CD14-positive monocyte (primary cell): Measurements from ENCODE around the gene MMEL1. TPM values are rescaled to one million over a fixed set of nuclear protein-coding genes. Genes with fewer than 3 reads are reported as not detected.

Source experiments
- DNase-seq, 3 donors: peaks; one replicate each; pipeline ENCODE4 v3.0.0-alpha.2; 2011 to 2022
- H2AFZ ChIP-seq: 2 replicates; pipeline ENCODE4 v1.6.0; 2012; ENCODE audit warnings: mild to moderate bottlenecking, low read depth, low read length, inconsistent platforms; ENCODE audit not compliant: insufficient read depth, poor library complexity, severe bottlenecking
- H3K27ac ChIP-seq, 2 donors: 1 replicate in 1 of 2; 2 replicates in 1 of 2; pipeline ENCODE4 v1.5.1; 2012 to 2013; ENCODE audit warnings: low read length in 2 of 2, control low read depth in 1 of 2, inconsistent platforms in 1 of 2, low read depth in 1 of 2, mild to moderate bottlenecking in 1 of 2
- H3K27me3 ChIP-seq, 2 donors: one replicate each; pipeline versions ENCODE4 v1.6.0 to v1.6.1; 2011 to 2013; ENCODE audit warnings: low read length in 2 of 2; ENCODE audit not compliant: control insufficient read depth in 2 of 2, insufficient read depth in 2 of 2
- H3K36me3 ChIP-seq, 2 donors: replicated peaks in 1 of 2; 1 replicate in 1 of 2; 2 replicates in 1 of 2; pipeline versions ENCODE4 v1.5.1 to v1.6.1; 2012 to 2013; ENCODE audit warnings: low read length in 2 of 2, control low read depth in 1 of 2, inconsistent platforms in 1 of 2, mild to moderate bottlenecking in 1 of 2; ENCODE audit not compliant: insufficient read depth in 2 of 2, control insufficient read depth in 1 of 2
- H3K4me1 ChIP-seq, 2 donors: 1 replicate in 1 of 2; 2 replicates in 1 of 2; pipeline versions ENCODE4 v1.5.1 to v1.6.1; 2012 to 2013; ENCODE audit warnings: low read length in 2 of 2, control low read depth in 1 of 2, inconsistent platforms in 1 of 2, mild to moderate bottlenecking in 1 of 2, moderate library complexity in 1 of 2; ENCODE audit not compliant: insufficient read depth in 2 of 2, control insufficient read depth in 1 of 2
- H3K4me2 ChIP-seq: replicated peaks from 2 replicates; pipeline ENCODE3; 2012; ENCODE audit warnings: low read length, moderate library complexity, mild to moderate bottlenecking; ENCODE audit not compliant: poor library complexity, severe bottlenecking; ENCODE audit errors: extremely low read depth
- H3K4me3 ChIP-seq, 3 experiments: fragments of 200-600 bp in 1 of 3; sonication (generic) in 1 of 3; replicated peaks in 1 of 3; 1 replicate in 2 of 3; 2 replicates in 1 of 3; pipeline ENCODE4 v1.5.1; 2011 to 2013; ENCODE audit warnings: low read length in 3 of 3, mild to moderate bottlenecking in 3 of 3, control low read depth in 2 of 3, low read depth in 2 of 3, inconsistent platforms in 1 of 3, moderate library complexity in 1 of 3
- H3K79me2 ChIP-seq: 2 replicates; pipeline ENCODE4 v1.6.0; 2012; ENCODE audit warnings: mild to moderate bottlenecking, control low read depth, inconsistent platforms, low read length, moderate library complexity; ENCODE audit not compliant: insufficient read depth
- H3K9ac ChIP-seq: 2 replicates; pipeline ENCODE4 v1.6.0; 2017; ENCODE audit warnings: low read length, mild to moderate bottlenecking; ENCODE audit not compliant: insufficient read depth, poor library complexity, severe bottlenecking
- H3K9me3 ChIP-seq, 2 donors: replicated peaks in 1 of 2; 1 replicate in 1 of 2; 2 replicates in 1 of 2; pipeline versions ENCODE4 v1.5.1 to v1.6.1; 2012 to 2013; ENCODE audit warnings: low read length in 2 of 2, control low read depth in 1 of 2; ENCODE audit not compliant: control insufficient read depth in 1 of 2, insufficient read depth in 1 of 2
- H4K20me1 ChIP-seq: 2 replicates; pipeline ENCODE4 v1.6.0; 2012; ENCODE audit warnings: mild to moderate bottlenecking, low read length, control low read depth, moderate library complexity; ENCODE audit not compliant: insufficient read depth
- H3K27ac Mint-ChIP-seq, 7 donors: one replicate each; pipeline ENCODE4 v1.8.0; 2020; ENCODE audit warnings: mild to moderate bottlenecking in 7 of 7, mixed read lengths in 7 of 7, moderate library complexity in 6 of 7, inconsistent platforms in 2 of 7
- H3K27me3 Mint-ChIP-seq, 3 donors: one replicate each; pipeline ENCODE4 v1.8.0; 2021 to 2022; ENCODE audit warnings: low read depth in 3 of 3, mild to moderate bottlenecking in 3 of 3, mixed read lengths in 3 of 3, moderate library complexity in 3 of 3, inconsistent platforms in 1 of 3
- H3K36me3 Mint-ChIP-seq, 2 donors: one replicate each; pipeline ENCODE4 v1.8.0; 2020; ENCODE audit warnings: mixed read lengths in 2 of 2, inconsistent platforms in 1 of 2, mild to moderate bottlenecking in 1 of 2
- H3K4me1 Mint-ChIP-seq: one replicate; pipeline ENCODE4 v1.8.0; 2020; ENCODE audit warnings: mild to moderate bottlenecking, mixed read lengths
- H3K4me3 Mint-ChIP-seq, 2 donors: one replicate each; pipeline ENCODE4 v1.8.0; 2020; ENCODE audit warnings: mild to moderate bottlenecking in 2 of 2, mixed read lengths in 2 of 2, moderate library complexity in 1 of 2
- H3K9me3 Mint-ChIP-seq, 7 donors: one replicate each; pipeline ENCODE4 v1.8.0; 2020 to 2022; ENCODE audit warnings: mixed read lengths in 7 of 7, mild to moderate bottlenecking in 6 of 7, moderate library complexity in 6 of 7, inconsistent platforms in 2 of 7
- WGBS: methylation state at CpG from one replicate; pipeline ENCODE4 v1.1.5; 2013; ENCODE audit warnings: missing lambda C conversion rate; ENCODE audit not compliant: insufficient coverage; 5-methylcytosine and 5-hydroxymethylcytosine counted together
- intact Hi-C, 2 donors: fragments of 100-400 bp; cut with micrococcal nuclease; formaldehyde crosslinking; loops; one replicate each; pipeline versions ENCODE4 v1.15.0 to v1.15.1; 2023
- polyA plus RNA-seq, 3 donors: library from polyadenylated mRNA; depleted of rRNA in 1 of 3; unstranded in 2 of 3; stranded (reverse) in 1 of 3; fragments of 300-500 nt in 2 of 3; fragments of >200 nt in 1 of 3; fragmentation: Illumina TruSeq in 2 of 3; gene quantifications; 1 replicate in 2 of 3; 2 replicates in 1 of 3; pipeline ENCODE4 v1.2.3, GENCODE V29; 2012 to 2021
- TF ChIP-seq, protein P1 (sequence below): fragments of 200-600 bp; IDR thresholded peaks from one replicate; pipeline ENCODE4 v1.8.0; 2022; ENCODE audit warnings: antibody characterized with exemption, mild to moderate bottlenecking

Gene MMEL1
- polyA plus RNA-seq, 3 donors = 1.1 to 4.4 (median 1.9) TPM

DNA sequence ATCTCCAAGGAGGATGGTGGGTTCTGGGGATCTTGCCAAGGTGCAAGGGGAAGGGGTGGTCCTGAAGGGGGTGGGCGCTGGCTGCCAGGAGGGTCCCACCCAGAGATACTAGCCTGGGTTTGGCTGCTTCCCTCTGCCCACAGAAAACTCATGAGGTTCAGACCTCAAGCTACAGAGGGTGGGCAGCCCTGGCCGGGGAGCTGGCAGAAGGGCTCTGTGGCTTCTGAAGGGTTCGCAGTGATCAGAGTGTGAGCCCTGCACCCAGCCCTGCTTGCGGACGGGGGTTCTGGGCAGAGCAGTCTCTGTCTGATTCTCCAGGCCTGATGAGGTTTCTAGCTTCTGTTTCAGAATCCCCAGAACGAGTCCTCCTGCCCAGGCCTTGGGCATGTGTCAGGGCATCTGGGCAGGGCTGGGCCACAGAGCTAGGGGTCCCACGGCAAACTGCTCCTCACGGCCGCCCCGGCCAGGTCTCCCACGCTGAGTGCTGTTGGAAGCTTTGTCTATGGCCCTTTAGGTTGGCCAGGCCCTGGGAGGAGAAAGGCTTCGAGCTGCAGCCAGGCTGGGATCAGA lies 635 bp upstream of the MMEL1 start:
- Mint-ChIP-seq H3K9me3 (peaks cover 26 to 36% (median 34%) of the 10 kb centered on the region in 7 donors), H3K27ac (no peak overlapping the region), H3K4me1 (no peaks in the 10 kb centered on the region), H3K36me3 (peaks cover 0 to 6% of the 10 kb centered on the region in 2 donors), H3K4me3 (no peak overlapping the region), H3K27me3 (peaks cover 14 to 54% (median 25%) of the 10 kb centered on the region in 3 donors)
- no peak overlapping the region for H3K4me2 ChIP-seq
- no peak overlapping the region for H2AFZ ChIP-seq
- H3K27ac ChIP-seq = no peak overlapping the region
- no peak for DNase-seq
- TF ChIP-seq, protein P1, sequence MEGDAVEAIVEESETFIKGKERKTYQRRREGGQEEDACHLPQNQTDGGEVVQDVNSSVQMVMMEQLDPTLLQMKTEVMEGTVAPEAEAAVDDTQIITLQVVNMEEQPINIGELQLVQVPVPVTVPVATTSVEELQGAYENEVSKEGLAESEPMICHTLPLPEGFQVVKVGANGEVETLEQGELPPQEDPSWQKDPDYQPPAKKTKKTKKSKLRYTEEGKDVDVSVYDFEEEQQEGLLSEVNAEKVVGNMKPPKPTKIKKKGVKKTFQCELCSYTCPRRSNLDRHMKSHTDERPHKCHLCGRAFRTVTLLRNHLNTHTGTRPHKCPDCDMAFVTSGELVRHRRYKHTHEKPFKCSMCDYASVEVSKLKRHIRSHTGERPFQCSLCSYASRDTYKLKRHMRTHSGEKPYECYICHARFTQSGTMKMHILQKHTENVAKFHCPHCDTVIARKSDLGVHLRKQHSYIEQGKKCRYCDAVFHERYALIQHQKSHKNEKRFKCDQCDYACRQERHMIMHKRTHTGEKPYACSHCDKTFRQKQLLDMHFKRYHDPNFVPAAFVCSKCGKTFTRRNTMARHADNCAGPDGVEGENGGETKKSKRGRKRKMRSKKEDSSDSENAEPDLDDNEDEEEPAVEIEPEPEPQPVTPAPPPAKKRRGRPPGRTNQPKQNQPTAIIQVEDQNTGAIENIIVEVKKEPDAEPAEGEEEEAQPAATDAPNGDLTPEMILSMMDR = no peak
- 98% methylated on average over 12 of the region's 12 CpGs for WGBS
- H3K9me3 ChIP-seq = peaks cover 26 to 40% of the 10 kb centered on the region in 2 donors
- H3K27me3 ChIP-seq = peaks cover 0 to 16% of the 10 kb centered on the region in 2 donors
- no peak overlapping the region for H3K4me3 ChIP-seq
- no peak overlapping the region for H3K9ac ChIP-seq
- no peaks in the 10 kb centered on the region for H3K79me2 ChIP-seq
- H3K4me1 ChIP-seq = no peaks in the 10 kb centered on the region
- intact Hi-C loops = no loop called here
- H4K20me1 ChIP-seq = no peaks in the 10 kb centered on the region
- H3K36me3 ChIP-seq = no peaks in the 10 kb centered on the region

DNA sequence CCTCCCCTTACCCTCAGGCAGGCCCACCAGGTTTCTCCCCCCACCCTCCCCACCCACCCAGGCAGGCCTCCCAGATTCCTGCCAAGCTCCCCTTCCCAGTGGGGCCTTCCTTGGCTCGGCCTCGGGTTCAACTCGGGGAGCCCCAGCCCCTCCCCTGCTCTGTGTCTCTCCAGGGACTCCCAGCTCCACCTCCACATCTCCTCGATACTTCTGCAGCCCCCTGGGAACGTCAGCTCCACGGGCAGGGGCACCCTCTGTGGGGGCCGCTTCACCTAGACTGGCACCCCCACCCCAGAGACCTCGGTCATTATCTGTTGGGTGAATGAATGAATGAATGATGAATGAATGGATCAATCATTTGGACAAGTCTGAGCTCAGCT lies 775 bp downstream of the MMEL1 start:
- WGBS = 81% methylated on average over 3 of the region's 8 CpGs
- Histone ChIP-seq H3K27me3 (peaks cover 4 to 30% of the 10 kb centered on the region in 2 donors), H3K4me2 (no peak overlapping the region), H4K20me1 (no peaks in the 10 kb centered on the region), H2AFZ (no peak overlapping the region), H3K4me1 (no peaks in the 10 kb centered on the region), H3K9me3 (peaks cover 25 to 32% of the 10 kb centered on the region in 2 donors), H3K9ac (no peak overlapping the region), H3K79me2 (no peaks in the 10 kb centered on the region), H3K36me3 (no peaks in the 10 kb centered on the region), H3K27ac (no peak overlapping the region), H3K4me3 (no peak overlapping the region)
- Mint-ChIP-seq H3K4me3 (no peak overlapping the region), H3K4me1 (no peaks in the 10 kb centered on the region), H3K9me3 (peaks cover 22 to 29% (median 28%) of the 10 kb centered on the region in 7 donors), H3K36me3 (peaks cover 0 to 6% of the 10 kb centered on the region in 2 donors), H3K27ac (no peak overlapping the region), H3K27me3 (peaks cover 25 to 61% (median 36%) of the 10 kb centered on the region in 3 donors)
- intact Hi-C loops = no loop called here
- TF ChIP-seq, protein P1 = no peak
- no peak for DNase-seq
